ENCODE results near the gene TRA2B.

- TF ChIP-seq POLR2AphosphoS5 (IDR thresholded peaks at IDR 0.05; ENCODE audit: low read depth, low read length) (no peak), TCF7L2 (IDR thresholded peaks at IDR 0.05; ENCODE audit: low read depth, low read length) (no peak), SIN3A (IDR thresholded peaks at IDR 0.05; ENCODE audit: borderline replicate concordance, insufficient read depth, low read depth, low read length) (no peak)
- TF ChIP-seq, protein P1, sequence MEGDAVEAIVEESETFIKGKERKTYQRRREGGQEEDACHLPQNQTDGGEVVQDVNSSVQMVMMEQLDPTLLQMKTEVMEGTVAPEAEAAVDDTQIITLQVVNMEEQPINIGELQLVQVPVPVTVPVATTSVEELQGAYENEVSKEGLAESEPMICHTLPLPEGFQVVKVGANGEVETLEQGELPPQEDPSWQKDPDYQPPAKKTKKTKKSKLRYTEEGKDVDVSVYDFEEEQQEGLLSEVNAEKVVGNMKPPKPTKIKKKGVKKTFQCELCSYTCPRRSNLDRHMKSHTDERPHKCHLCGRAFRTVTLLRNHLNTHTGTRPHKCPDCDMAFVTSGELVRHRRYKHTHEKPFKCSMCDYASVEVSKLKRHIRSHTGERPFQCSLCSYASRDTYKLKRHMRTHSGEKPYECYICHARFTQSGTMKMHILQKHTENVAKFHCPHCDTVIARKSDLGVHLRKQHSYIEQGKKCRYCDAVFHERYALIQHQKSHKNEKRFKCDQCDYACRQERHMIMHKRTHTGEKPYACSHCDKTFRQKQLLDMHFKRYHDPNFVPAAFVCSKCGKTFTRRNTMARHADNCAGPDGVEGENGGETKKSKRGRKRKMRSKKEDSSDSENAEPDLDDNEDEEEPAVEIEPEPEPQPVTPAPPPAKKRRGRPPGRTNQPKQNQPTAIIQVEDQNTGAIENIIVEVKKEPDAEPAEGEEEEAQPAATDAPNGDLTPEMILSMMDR (IDR thresholded peaks at IDR 0.05): no peak
Measured at GRCh38 chr3:185931777-185932612, 5.8 kb downstream of the TRA2B start.

All from Panc1 (cell line).